Fibroblast of villous mesenchyme (primary cell): ENCODE measurements around the gene CHFR. TPM values are rescaled to one million over a fixed set of nuclear protein-coding genes. Genes with fewer than 3 reads are reported as not detected.
"Not testable (repeated sequence)": the region's sequence is repeated elsewhere in the genome, so short reads cannot be mapped to it uniquely, and the experiment has no call there.

Source experiments
- DNase-seq: peaks from one replicate; pipeline ENCODE4 v3.0.0-alpha.2; 2010; ENCODE audit warnings: low read depth
- H3K4me3 ChIP-seq: 2 replicates; pipeline ENCODE4 v1.5.1; 2011; ENCODE audit warnings: low read depth, mild to moderate bottlenecking, low read length
- total RNA-seq: library from RNA; depleted of rRNA; stranded (reverse); fragments of >200 nt; gene quantifications from 2 replicates; pipeline ENCODE4 v1.2.3, GENCODE V29; 2012
- TF ChIP-seq, protein P1 (sequence below): IDR thresholded peaks from 2 replicates; pipeline ENCODE4 v1.5.1; 2012; ENCODE audit warnings: low read depth, mild to moderate bottlenecking, low read length; ENCODE audit not compliant: insufficient read depth

Gene CHFR
- total RNA-seq, 1 donor, result 48.8 TPM

GRCh38 chr12:132922676-132923075, 35.3 kb upstream of the CHFR start:
- no peak overlapping the region for H3K4me3 ChIP-seq
- no peak for DNase-seq
- TF ChIP-seq, protein P1, sequence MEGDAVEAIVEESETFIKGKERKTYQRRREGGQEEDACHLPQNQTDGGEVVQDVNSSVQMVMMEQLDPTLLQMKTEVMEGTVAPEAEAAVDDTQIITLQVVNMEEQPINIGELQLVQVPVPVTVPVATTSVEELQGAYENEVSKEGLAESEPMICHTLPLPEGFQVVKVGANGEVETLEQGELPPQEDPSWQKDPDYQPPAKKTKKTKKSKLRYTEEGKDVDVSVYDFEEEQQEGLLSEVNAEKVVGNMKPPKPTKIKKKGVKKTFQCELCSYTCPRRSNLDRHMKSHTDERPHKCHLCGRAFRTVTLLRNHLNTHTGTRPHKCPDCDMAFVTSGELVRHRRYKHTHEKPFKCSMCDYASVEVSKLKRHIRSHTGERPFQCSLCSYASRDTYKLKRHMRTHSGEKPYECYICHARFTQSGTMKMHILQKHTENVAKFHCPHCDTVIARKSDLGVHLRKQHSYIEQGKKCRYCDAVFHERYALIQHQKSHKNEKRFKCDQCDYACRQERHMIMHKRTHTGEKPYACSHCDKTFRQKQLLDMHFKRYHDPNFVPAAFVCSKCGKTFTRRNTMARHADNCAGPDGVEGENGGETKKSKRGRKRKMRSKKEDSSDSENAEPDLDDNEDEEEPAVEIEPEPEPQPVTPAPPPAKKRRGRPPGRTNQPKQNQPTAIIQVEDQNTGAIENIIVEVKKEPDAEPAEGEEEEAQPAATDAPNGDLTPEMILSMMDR, result no peak

- DNase-seq, result no peak
- H3K4me3 ChIP-seq, result no peak overlapping the region
- TF ChIP-seq, protein P1, result no peak
These were observed 34.3 kb upstream of the CHFR start for GRCh38 chr12:132921685-132922084.

DNA sequence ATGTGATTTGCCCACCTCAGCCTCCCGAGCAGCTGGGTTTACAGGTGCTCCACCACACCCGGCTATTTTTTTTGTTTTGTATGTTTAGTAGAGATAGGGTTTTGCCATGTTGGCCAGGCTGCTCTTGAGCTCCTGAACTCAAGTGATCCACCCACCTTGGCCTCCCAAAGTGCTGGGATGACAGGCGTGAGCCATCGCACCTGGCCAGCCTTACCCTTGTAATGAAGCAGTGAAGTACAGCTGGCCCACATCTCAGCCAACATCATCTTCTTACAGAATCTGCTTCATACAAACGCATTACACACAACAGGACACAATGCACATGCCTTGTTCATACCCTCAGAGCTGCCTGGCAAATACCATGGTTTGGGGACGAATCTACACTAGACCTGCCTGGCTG, 31.3 kb upstream of the CHFR start:
- no peak overlapping the region for H3K4me3 ChIP-seq
- DNase-seq, result no peak
- TF ChIP-seq, protein P1, result no peak

GRCh38 chr12:132909030-132909368, 21.6 kb upstream of the CHFR start:
- TF ChIP-seq, protein P1, result no peak
- no peak for DNase-seq

DNA sequence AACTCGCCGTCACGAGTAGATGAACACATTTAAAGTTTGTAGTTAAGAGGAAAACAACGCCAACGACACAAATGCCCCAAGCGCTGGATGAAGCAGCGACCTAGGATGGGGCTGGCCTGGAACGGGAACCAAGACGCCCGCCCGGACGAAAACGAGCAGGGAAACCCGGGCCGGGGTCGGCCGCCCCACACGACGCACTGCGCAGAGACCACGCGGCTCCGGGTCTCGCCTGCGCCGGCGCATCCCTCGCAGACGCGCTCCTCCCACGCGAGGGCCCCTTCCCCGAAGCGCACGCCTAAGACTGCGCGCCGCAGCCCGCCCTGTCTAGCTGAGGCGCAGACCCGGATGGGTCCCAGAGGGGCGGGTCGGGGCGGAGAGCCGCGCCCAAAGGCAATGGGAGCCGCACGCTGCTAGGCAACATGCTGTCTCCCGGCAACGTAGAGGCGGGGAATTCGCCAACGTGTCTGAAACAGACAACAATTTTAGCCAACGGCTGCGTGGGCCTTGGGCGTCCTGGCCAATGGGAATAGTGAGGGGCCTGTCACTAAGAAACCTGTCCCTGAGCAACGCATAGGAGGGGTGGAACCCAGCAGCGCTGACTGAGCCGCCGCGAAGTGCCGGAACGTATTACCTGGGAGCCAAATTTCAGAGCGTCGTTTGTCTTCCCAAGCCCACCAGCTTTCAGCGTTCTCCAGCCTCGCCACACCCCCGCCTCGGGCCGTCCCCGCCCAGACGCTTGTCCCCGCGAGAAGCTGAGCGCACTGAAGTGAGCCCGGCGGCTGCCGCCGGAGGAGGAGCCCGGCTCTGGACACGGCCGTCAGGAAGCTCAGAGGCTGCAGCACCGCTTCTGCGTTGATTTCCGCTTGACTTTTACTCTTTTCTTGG, 21.0 kb upstream of the CHFR start:
- TF ChIP-seq, protein P1, result no peak
- peak; percentile 99 for DNase-seq
- H3K4me3 ChIP-seq, result peak overlapping the region; percentile 87

More at GRCh38 chr12:132909030-132909368, 21.6 kb upstream of the CHFR start:
- H3K4me3 ChIP-seq, result peak overlapping the region; percentile 87

- H3K4me3 ChIP-seq, result peak overlapping the region; percentile 87
- not testable (repeated sequence) for DNase-seq
These were observed 20.4 kb upstream of the CHFR start for GRCh38 chr12:132907789-132908144.

- TF ChIP-seq, protein P1, result no peak
- DNase-seq, result no peak
- no peak overlapping the region for H3K4me3 ChIP-seq
These were observed 19.8 kb upstream of the CHFR start for GRCh38 chr12:132907216-132907615.
